HEK293 (cell line): ENCODE data around the gene EVC.

Experiments used
- CTCF ChIA-PET: fragments of 350-600 bp; formaldehyde crosslinking; extraction: SDS; loops from one replicate; lab custom pipeline; 2021; ENCODE audit warnings: antibody characterized with exemption; lab: Yijun Ruan, JAX
- POLR2A ChIA-PET: fragments of 300-600 bp; formaldehyde crosslinking; extraction: SDS; loops from one replicate; lab custom pipeline; 2020; ENCODE audit warnings: antibody characterized with exemption, inconsistent platforms; lab: Yijun Ruan, JAX
- H3K27ac ChIP-seq: fragments of 200-500 bp; sonication (Bioruptor generic); 2 replicates; pipeline ENCODE4 v1.5.1; 2014; ENCODE audit warnings: low read depth, low read length, control low read depth, inconsistent platforms; ENCODE audit errors: extremely low read depth
- H3K36me3 ChIP-seq, 2 experiments: fragments of 200-500 bp in 1 of 2; sonication (Bioruptor generic) in 1 of 2; 1 replicate in 1 of 2; 2 replicates in 1 of 2; pipeline ENCODE4 v1.5.1; 2014 to 2017; ENCODE audit warnings: inconsistent platforms in 2 of 2, low read length in 2 of 2; ENCODE audit not compliant: control insufficient read depth in 2 of 2, insufficient read depth in 1 of 2
- H3K4me1 ChIP-seq: fragments of 200-500 bp; sonication (Bioruptor generic); 2 replicates; pipeline ENCODE4 v1.5.1; 2014; ENCODE audit warnings: mild to moderate bottlenecking, low read length, inconsistent platforms; ENCODE audit not compliant: control insufficient read depth, insufficient read depth
- H3K4me3 ChIP-seq: 2 replicates; pipeline ENCODE4 v1.5.1; 2011; ENCODE audit warnings: low read depth, mild to moderate bottlenecking, control low read depth, low read length, moderate library complexity
- H3K9me3 ChIP-seq: fragments of 200-500 bp; sonication (Bioruptor generic); 2 replicates; pipeline ENCODE4 v1.5.1; 2014; ENCODE audit warnings: low read depth, low read length, inconsistent platforms; ENCODE audit not compliant: control insufficient read depth, insufficient read depth
- AEBP2 ChIP-seq: fragments of 450-650 bp; formaldehyde crosslinking; IDR thresholded peaks from 2 replicates; pipeline ENCODE4 v1.5.1; 2016; ENCODE audit warnings: missing biosample characterization, missing genetic modification characterization, borderline replicate concordance
- GLI4 ChIP-seq: fragments of 450-650 bp; formaldehyde crosslinking; IDR thresholded peaks from 2 replicates; pipeline ENCODE4 v1.5.1; 2016; ENCODE audit warnings: missing biosample characterization, missing genetic modification characterization
- GLIS1 ChIP-seq: fragments of 450-650 bp; formaldehyde crosslinking; IDR thresholded peaks from 2 replicates; pipeline ENCODE4 v1.5.1; 2016; ENCODE audit warnings: missing biosample characterization, missing genetic modification characterization
- KLF8 ChIP-seq: fragments of 450-650 bp; formaldehyde crosslinking; IDR thresholded peaks from 2 replicates; pipeline ENCODE4 v1.5.1; 2016; ENCODE audit warnings: missing biosample characterization, missing genetic modification characterization
- MYNN ChIP-seq: fragments of 450-650 bp; formaldehyde crosslinking; IDR thresholded peaks from 2 replicates; pipeline ENCODE4 v1.5.1; 2016; ENCODE audit warnings: missing biosample characterization, missing genetic modification characterization, borderline replicate concordance
- PRDM2 ChIP-seq: fragments of 450-650 bp; formaldehyde crosslinking; IDR thresholded peaks from 2 replicates; pipeline ENCODE4 v1.5.1; 2016; ENCODE audit warnings: missing biosample characterization, missing genetic modification characterization, borderline replicate concordance
- SCRT1 ChIP-seq: fragments of 450-650 bp; formaldehyde crosslinking; IDR thresholded peaks from 2 replicates; pipeline ENCODE4 v1.5.1; 2016; ENCODE audit warnings: missing biosample characterization, missing genetic modification characterization, borderline replicate concordance
- SP7 ChIP-seq: fragments of 450-650 bp; formaldehyde crosslinking; IDR thresholded peaks from 2 replicates; pipeline ENCODE4 v1.5.1; 2016; ENCODE audit warnings: missing biosample characterization, missing genetic modification characterization
- TRIM28 ChIP-seq: IDR thresholded peaks from 2 replicates; pipeline ENCODE4 v1.6.1; 2011; ENCODE audit warnings: low read length, control low read depth, borderline replicate concordance
- ZBTB11 ChIP-seq: fragments of 450-650 bp; formaldehyde crosslinking; conservative IDR thresholded peaks from 2 replicates; pipeline ENCODE4 v1.5.1; 2016; ENCODE audit warnings: low read depth, missing biosample characterization, missing genetic modification characterization
- ZNF16 ChIP-seq: fragments of 450-650 bp; formaldehyde crosslinking; IDR thresholded peaks from 2 replicates; pipeline ENCODE4 v1.5.1; 2016; ENCODE audit warnings: low read depth, missing biosample characterization, missing genetic modification characterization
- ZNF223 ChIP-seq: fragments of 450-650 bp; formaldehyde crosslinking; IDR thresholded peaks from 2 replicates; pipeline ENCODE4 v1.5.1; 2016; ENCODE audit warnings: missing biosample characterization, missing genetic modification characterization
- ZNF266 ChIP-seq: fragments of 450-650 bp; formaldehyde crosslinking; IDR thresholded peaks from 2 replicates; pipeline ENCODE4 v1.5.1; 2016; ENCODE audit warnings: missing biosample characterization, missing genetic modification characterization, low read depth
- ZNF530 ChIP-seq: fragments of 450-650 bp; formaldehyde crosslinking; IDR thresholded peaks from 2 replicates; pipeline ENCODE4 v1.5.1; 2016; ENCODE audit warnings: low read depth, missing biosample characterization, missing genetic modification characterization
- ZNF580 ChIP-seq: fragments of 450-650 bp; formaldehyde crosslinking; IDR thresholded peaks from 2 replicates; pipeline ENCODE4 v1.5.1; 2016; ENCODE audit warnings: missing biosample characterization, missing genetic modification characterization
- ZNF692 ChIP-seq: fragments of 450-650 bp; formaldehyde crosslinking; IDR thresholded peaks from 2 replicates; pipeline ENCODE4 v1.5.1; 2016; ENCODE audit warnings: missing biosample characterization, missing genetic modification characterization
- ZNF768 ChIP-seq: fragments of 450-650 bp; formaldehyde crosslinking; IDR thresholded peaks from 2 replicates; pipeline ENCODE4 v1.5.1; 2018; ENCODE audit warnings: missing biosample characterization, mild to moderate bottlenecking, missing genetic modification characterization

The EVC gene

GRCh38 chr4:5858020-5858769, 147.2 kb downstream of the EVC start (continued):
- TF ChIP-seq PRDM2 (tag by site-specific recombination), result no peak
- no peak for TF ChIP-seq ZNF530
- TF ChIP-seq GLIS1, result no peak
- no peak for TF ChIP-seq MYNN (tag by site-specific recombination)
- no peak for TF ChIP-seq ZNF768 (tag by site-specific recombination)

- no peaks in the 10 kb centered on the region for H3K36me3 ChIP-seq
- ChIA-PET CTCF (no interaction called here), POLR2A (no interaction called here)
- no peaks in the 10 kb centered on the region for H3K4me1 ChIP-seq
- no peaks in the 10 kb centered on the region for H3K9me3 ChIP-seq
- H3K4me3 ChIP-seq, result no peak overlapping the region
- no peak overlapping the region for H3K27ac ChIP-seq
- TF ChIP-seq TRIM28 (no peak), ZNF580 (no peak), ZBTB11 (no peak), AEBP2 (tag by site-specific recombination) (no peak), SP7 (no peak), ZNF16 (tag by site-specific recombination) (no peak), SCRT1 (tag by site-specific recombination) (no peak), ZNF223 (tag by site-specific recombination) (no peak), ZNF266 (tag by site-specific recombination) (no peak), ZNF692 (no peak), GLI4 (tag by site-specific recombination) (no peak), KLF8 (no peak)
These were observed 152.6 kb downstream of the EVC start for GRCh38 chr4:5863461-5864113.
